ENCODE data around the gene IFI44L.

The IFI44L gene

GRCh38 chr1:78690516-78690915, 70.3 kb downstream of the IFI44L start:
- no peak for DNase-seq (ENCODE audit: low read depth)
- TF ChIP-seq, protein P1, sequence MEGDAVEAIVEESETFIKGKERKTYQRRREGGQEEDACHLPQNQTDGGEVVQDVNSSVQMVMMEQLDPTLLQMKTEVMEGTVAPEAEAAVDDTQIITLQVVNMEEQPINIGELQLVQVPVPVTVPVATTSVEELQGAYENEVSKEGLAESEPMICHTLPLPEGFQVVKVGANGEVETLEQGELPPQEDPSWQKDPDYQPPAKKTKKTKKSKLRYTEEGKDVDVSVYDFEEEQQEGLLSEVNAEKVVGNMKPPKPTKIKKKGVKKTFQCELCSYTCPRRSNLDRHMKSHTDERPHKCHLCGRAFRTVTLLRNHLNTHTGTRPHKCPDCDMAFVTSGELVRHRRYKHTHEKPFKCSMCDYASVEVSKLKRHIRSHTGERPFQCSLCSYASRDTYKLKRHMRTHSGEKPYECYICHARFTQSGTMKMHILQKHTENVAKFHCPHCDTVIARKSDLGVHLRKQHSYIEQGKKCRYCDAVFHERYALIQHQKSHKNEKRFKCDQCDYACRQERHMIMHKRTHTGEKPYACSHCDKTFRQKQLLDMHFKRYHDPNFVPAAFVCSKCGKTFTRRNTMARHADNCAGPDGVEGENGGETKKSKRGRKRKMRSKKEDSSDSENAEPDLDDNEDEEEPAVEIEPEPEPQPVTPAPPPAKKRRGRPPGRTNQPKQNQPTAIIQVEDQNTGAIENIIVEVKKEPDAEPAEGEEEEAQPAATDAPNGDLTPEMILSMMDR (IDR thresholded peaks at IDR 0.05; ENCODE audit: control insufficient read depth, extremely low read depth, insufficient read depth): no peak

DNA sequence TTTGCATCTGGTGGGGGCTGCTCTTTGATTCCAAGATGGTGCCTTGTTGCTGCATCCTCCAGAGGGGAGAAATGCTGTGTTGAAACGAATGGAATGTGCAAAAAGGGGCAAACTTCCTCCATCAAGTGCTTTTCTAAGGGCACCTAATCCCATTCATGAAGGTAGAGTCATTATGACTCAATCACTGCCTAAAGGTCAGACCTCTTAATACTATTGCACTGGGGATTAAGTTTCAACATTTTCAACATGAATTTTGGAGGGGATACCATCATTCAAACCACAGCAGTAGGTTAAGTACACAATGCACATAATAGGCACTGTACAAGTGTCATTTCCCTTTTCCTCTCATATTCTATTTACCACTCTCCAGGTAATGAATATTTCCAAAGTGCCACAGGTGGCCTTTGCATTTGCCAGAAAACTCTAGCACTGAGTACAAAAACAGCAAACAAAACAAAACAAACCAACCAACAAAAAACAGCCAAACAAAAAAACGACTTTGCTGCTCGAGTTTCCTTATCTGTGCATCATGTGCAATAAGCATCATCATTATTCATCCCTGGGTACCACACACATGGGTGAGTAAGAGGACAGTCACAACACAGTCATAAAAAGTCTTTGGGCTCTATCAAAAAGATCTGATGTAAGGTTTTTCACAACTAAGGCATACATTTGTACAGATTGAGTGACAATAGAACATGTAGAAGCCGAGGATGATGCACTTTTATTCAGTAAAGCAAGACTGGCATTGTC, 71.9 kb downstream of the IFI44L start:
- no peak for DNase-seq (ENCODE audit: low read depth)
- TF ChIP-seq, protein P1 (IDR thresholded peaks at IDR 0.05; ENCODE audit: control insufficient read depth, extremely low read depth, insufficient read depth): no peak
- no peak overlapping the region for H3K4me3 ChIP-seq (ENCODE audit: low read depth, low read length)

More at GRCh38 chr1:78690516-78690915, 70.3 kb downstream of the IFI44L start:
- H3K4me3 ChIP-seq (ENCODE audit: low read depth, low read length): no peak overlapping the region

Data from LNCaP clone FGC (cell line).